ENCODE measurements around the gene GFI1B.
"Not testable (repeated sequence)": the region's sequence is repeated elsewhere in the genome, so short reads cannot be mapped to it uniquely, and the experiment has no call there.

Gene GFI1B

DNA sequence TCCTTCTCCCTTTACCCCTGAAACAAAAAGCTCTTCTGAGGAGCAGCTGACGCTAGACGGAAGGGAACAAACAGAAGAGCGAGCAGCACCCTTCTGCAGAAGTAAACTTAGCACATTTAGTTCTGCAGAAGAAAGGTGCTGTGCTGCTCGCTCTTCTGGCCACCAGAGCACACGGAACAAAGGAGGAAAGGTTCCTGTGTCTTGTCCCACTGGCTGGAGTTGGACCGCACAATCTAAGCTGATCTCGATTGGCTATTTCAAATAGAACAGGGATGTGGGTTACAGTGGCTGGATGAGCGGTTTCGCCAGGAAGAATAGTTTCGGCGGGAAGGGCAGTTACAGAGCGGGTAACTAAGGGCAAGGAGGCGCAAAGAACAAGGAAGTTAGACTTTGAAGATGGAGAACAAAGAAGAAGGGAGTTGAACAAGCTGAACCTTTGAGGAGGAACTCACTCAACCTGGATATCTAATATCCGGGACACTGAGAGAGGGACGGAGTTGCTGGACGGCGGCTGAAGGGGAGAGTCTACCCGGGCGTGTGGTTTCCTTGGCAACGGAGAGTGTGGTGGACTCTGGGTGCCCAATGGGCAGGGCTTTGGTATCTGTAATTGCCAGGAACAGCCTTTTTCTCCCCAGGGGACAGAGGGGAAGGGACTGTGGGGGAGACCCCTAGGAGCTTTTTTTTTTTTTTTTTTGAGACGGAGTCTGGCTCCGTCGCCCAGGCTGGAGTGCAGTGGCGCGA is 59.5 kb downstream of the GFI1B start:
- DNase-seq = no peak
- in situ Hi-C loops (cut with HindIII; ENCODE audit: low pct_ligation_motif_present, low pct_unique_long_range_greater_than_20kb, low sequenced_read_pairs) = no loop called here

- in situ Hi-C loops (cut with HindIII; ENCODE audit: low pct_ligation_motif_present, low pct_unique_long_range_greater_than_20kb, low sequenced_read_pairs) = not testable (repeated sequence)
- DNase-seq = peak; percentile 28
Measured at GRCh38 chr9:133040892-133041479, 62.5 kb downstream of the GFI1B start.

Data from ACHN (cell line).